HepG2 (cell line): ENCODE data around the gene TMEM217. TPM values are rescaled to one million over a fixed set of nuclear protein-coding genes. Genes with fewer than 3 reads are reported as not detected.

Source experiments
- ATM ChIP-seq: fragments of 450-650 bp; IDR thresholded peaks from 2 replicates; pipeline ENCODE4 v1.7.1; 2017; ENCODE audit warnings: mild to moderate bottlenecking, borderline replicate concordance
- FIP1L1 ChIP-seq: fragments of 200-400 bp; formaldehyde crosslinking; IDR thresholded peaks from 2 replicates; pipeline ENCODE4 v1.6.1; 2018; ENCODE audit warnings: low read depth, mild to moderate bottlenecking, low read length, moderate library complexity, borderline replicate concordance; ENCODE audit not compliant: insufficient read depth
- HNRNPL ChIP-seq: fragments of 200-400 bp; formaldehyde crosslinking; IDR thresholded peaks from 2 replicates; pipeline ENCODE4 v1.6.1; 2017; ENCODE audit warnings: mild to moderate bottlenecking, low read depth, low read length
- MYC ChIP-seq: sonication (generic); formaldehyde crosslinking; IDR thresholded peaks from 2 replicates; pipeline ENCODE4 v1.9.0; 2021; ENCODE audit warnings: missing genetic modification reagents, borderline replicate concordance
- SRSF1 ChIP-seq: fragments of 200-400 bp; formaldehyde crosslinking; optimal IDR thresholded peaks from 2 replicates; pipeline ENCODE3; 2017; ENCODE audit warnings: mild to moderate bottlenecking, low read depth, low read length, moderate library complexity
- THAP8 ChIP-seq: sonication (generic); formaldehyde crosslinking; IDR thresholded peaks from 2 replicates; pipeline ENCODE4 v1.5.1; 2020; ENCODE audit warnings: missing genetic modification reagents, mild to moderate bottlenecking, borderline replicate concordance
- ZNF318 ChIP-seq: sonication (generic); formaldehyde crosslinking; IDR thresholded peaks from 2 replicates; pipeline ENCODE4 v1.4.0; 2020; ENCODE audit warnings: mild to moderate bottlenecking, missing genetic modification reagents
- ZNF550 ChIP-seq: sonication (generic); formaldehyde crosslinking; IDR thresholded peaks from 2 replicates; pipeline ENCODE4 v1.4.0; 2020; ENCODE audit warnings: mild to moderate bottlenecking, missing genetic modification reagents, borderline replicate concordance
- ZNF619 ChIP-seq: sonication (generic); formaldehyde crosslinking; IDR thresholded peaks from 2 replicates; pipeline ENCODE4 v1.4.0; 2020; ENCODE audit warnings: mild to moderate bottlenecking, missing genetic modification reagents
- ZNF740 ChIP-seq: sonication (generic); formaldehyde crosslinking; IDR thresholded peaks from 2 replicates; pipeline ENCODE4 v1.4.0; 2020; ENCODE audit warnings: missing genetic modification reagents
- polyA plus RNA-seq, 8 experiments: library from polyadenylated mRNA; depleted of rRNA in 3 of 8; stranded (reverse) in 7 of 8; unstranded in 1 of 8; fragments of >200 nt; fragmentation: Illumina TruSeq in 4 of 8; extraction: Trizol in 4 of 8; gene quantifications; 2 replicates each; pipeline versions ENCODE4 v1.2.1 to v1.2.3, GENCODE V29; 2011 to 2016; ENCODE audit warnings: low read depth in 4 of 8, missing spikeins in 1 of 8, mixed read lengths in 1 of 8; ENCODE audit not compliant: insufficient read depth in 1 of 8
- total RNA-seq, 5 experiments: library from RNA; depleted of rRNA; stranded (reverse); fragments of >200 nt; fragmentation: Illumina TruSeq; extraction: Trizol; gene quantifications; 2 replicates each; pipeline ENCODE4 v1.2.3, GENCODE V29; 2016; ENCODE audit warnings: low read depth in 1 of 5
- TF ChIP-seq, protein P1 (sequence below): sonication (generic); formaldehyde crosslinking; IDR thresholded peaks from 2 replicates; pipeline ENCODE4 v1.4.0; 2020; ENCODE audit warnings: missing genetic modification reagents
- TF ChIP-seq, protein P2 (sequence below): IDR thresholded peaks from 2 replicates; pipeline ENCODE4 v1.6.1; 2012; ENCODE audit warnings: low read depth, low read length, improper control_type of control experiment

TMEM217 gene
- total and polyA plus RNA-seq, 2 of the 13 experiments (the other 11 are each of a cell fraction or from before 2014, with no cell fraction given), result 2.3 to 3.4 TPM

DNA sequence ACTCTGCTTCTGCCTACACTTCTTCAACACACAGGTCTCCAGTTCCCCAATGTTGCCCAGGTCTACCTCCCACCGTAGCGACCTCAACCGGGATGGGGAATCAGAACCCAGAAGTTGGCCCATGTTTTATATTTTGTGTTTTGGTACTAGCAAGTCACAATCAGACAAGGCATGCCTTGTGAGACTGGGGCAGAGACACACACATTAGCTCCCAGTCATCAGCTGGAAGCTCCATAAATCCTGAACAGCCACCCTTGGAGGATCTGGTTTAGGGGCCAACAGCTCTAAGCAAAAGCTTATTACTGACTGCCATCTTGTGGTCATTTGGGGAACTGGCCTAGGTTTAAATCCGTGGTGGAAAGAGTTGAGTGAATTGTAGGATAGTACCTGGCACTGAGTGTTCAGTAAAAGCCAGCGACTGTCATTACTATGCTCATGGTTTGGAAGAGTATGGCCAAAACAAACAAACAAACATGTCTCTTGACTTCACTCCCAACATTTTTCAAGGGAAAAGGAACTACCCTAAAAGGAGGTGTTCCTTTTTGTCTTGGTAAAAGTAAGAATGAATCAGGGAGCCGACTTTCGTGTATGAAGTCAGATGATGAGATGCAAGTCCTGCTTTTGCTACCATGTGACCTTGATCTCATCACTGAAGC is 47.5 kb downstream of the TMEM217 start (continued):
- TF ChIP-seq ZNF318 (CRISPR knock-in tag) (no peak), ZNF740 (no peak), THAP8 (CRISPR knock-in tag) (no peak), MYC (no peak), FIP1L1 (no peak), ATM (no peak), HNRNPL (no peak), ZNF550 (CRISPR knock-in tag) (no peak), SRSF1 (no peak), ZNF619 (0 out of 2 replicates have a peak, but pooled peaks have one; percentile 64)
- TF ChIP-seq, protein P1, sequence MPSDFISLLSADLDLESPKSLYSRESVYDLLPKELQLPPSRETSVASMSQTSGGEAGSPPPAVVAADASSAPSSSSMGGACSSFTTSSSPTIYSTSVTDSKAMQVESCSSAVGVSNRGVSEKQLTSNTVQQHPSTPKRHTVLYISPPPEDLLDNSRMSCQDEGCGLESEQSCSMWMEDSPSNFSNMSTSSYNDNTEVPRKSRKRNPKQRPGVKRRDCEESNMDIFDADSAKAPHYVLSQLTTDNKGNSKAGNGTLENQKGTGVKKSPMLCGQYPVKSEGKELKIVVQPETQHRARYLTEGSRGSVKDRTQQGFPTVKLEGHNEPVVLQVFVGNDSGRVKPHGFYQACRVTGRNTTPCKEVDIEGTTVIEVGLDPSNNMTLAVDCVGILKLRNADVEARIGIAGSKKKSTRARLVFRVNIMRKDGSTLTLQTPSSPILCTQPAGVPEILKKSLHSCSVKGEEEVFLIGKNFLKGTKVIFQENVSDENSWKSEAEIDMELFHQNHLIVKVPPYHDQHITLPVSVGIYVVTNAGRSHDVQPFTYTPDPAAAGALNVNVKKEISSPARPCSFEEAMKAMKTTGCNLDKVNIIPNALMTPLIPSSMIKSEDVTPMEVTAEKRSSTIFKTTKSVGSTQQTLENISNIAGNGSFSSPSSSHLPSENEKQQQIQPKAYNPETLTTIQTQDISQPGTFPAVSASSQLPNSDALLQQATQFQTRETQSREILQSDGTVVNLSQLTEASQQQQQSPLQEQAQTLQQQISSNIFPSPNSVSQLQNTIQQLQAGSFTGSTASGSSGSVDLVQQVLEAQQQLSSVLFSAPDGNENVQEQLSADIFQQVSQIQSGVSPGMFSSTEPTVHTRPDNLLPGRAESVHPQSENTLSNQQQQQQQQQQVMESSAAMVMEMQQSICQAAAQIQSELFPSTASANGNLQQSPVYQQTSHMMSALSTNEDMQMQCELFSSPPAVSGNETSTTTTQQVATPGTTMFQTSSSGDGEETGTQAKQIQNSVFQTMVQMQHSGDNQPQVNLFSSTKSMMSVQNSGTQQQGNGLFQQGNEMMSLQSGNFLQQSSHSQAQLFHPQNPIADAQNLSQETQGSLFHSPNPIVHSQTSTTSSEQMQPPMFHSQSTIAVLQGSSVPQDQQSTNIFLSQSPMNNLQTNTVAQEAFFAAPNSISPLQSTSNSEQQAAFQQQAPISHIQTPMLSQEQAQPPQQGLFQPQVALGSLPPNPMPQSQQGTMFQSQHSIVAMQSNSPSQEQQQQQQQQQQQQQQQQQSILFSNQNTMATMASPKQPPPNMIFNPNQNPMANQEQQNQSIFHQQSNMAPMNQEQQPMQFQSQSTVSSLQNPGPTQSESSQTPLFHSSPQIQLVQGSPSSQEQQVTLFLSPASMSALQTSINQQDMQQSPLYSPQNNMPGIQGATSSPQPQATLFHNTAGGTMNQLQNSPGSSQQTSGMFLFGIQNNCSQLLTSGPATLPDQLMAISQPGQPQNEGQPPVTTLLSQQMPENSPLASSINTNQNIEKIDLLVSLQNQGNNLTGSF (CRISPR knock-in tag), result no peak
- TF ChIP-seq, protein P2, sequence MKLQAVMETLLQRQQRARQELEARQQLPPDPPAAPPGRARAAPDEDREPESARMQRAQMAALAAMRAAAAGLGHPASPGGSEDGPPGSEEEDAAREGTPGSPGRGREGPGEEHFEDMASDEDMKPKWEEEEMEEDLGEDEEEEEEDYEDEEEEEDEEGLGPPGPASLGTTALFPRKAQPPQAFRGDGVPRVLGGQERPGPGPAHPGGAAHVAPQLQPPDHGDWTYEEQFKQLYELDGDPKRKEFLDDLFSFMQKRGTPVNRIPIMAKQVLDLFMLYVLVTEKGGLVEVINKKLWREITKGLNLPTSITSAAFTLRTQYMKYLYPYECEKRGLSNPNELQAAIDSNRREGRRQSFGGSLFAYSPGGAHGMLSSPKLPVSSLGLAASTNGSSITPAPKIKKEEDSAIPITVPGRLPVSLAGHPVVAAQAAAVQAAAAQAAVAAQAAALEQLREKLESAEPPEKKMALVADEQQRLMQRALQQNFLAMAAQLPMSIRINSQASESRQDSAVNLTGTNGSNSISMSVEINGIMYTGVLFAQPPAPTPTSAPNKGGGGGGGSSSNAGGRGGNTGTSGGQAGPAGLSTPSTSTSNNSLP, result no peak
